Measurements from ENCODE around the gene SOX21. TPM values are rescaled to one million over a fixed set of nuclear protein-coding genes. Genes with fewer than 3 reads are reported as not detected.
A peak's percentile ranks its signal among the peaks of the same experiment; 100 is the strongest.

The SOX21 gene
- total and polyA plus RNA-seq, 8 donors: 2.4 to 32.4 (median 5.4) TPM; not detected in 1

DNA sequence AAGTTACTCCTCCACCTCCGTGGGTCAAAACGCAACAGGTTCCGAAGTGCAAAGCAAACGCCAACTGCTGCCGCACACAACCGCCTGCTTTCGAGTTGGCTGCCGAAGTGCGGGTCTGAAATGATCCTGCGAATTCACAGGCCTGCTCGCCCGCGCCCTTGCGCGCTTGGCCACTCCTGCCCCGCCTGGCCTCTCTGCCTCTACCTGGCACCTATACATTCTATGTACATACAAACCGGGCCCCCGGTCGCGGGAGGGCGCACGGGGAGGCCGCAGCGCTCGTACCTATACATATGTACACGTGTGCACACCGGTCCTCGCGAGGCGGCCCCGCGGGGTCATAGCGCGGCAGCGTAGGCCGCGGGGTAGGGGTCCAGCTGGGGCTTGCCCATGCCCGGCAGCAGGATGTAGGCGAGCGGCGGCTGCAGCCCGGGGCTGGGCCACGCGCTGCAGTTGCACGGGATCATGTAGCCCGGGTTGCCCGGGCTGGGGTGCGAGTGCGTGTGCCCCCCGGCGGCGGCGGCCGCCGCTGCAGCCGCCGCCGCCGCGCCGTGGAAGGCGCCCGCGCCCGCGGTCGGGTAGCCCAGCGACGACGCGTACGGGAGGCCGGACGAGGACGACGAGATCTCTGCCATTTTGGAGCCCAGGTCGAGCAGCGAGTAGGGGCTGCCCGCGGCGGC is 1.3 kb downstream of the SOX21 start:
- intact Hi-C loops (cut with DNase I; ENCODE audit: low total_unique reads): no loop called here
- Histone ChIP-seq H3K9me3 (no peaks in the 10 kb centered on the region), H3K4me1 (peaks cover 29 to 51% (median 41%) of the 10 kb centered on the region in 4 donors), H3K27ac (peak overlapping the region in 1 of 5 donors; percentile 88), H3K36me3 (no peaks in the 10 kb centered on the region), H3K4me3 (peak overlapping the region; percentile 41 to 63 (median 46)), H3K27me3 (peaks cover 32 to 99% (median 77%) of the 10 kb centered on the region in 3 donors)
- TF ChIP-seq EP300 (IDR thresholded peaks at IDR 0.05): no peak
- TF ChIP-seq, protein P1, sequence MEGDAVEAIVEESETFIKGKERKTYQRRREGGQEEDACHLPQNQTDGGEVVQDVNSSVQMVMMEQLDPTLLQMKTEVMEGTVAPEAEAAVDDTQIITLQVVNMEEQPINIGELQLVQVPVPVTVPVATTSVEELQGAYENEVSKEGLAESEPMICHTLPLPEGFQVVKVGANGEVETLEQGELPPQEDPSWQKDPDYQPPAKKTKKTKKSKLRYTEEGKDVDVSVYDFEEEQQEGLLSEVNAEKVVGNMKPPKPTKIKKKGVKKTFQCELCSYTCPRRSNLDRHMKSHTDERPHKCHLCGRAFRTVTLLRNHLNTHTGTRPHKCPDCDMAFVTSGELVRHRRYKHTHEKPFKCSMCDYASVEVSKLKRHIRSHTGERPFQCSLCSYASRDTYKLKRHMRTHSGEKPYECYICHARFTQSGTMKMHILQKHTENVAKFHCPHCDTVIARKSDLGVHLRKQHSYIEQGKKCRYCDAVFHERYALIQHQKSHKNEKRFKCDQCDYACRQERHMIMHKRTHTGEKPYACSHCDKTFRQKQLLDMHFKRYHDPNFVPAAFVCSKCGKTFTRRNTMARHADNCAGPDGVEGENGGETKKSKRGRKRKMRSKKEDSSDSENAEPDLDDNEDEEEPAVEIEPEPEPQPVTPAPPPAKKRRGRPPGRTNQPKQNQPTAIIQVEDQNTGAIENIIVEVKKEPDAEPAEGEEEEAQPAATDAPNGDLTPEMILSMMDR (IDR thresholded peaks at IDR 0.05): peak in 1 of 7 experiments; percentile 26
- WGBS, 5 donors: 1 to 29% (median 5%) methylated on average over 15 to 81 of the region's 81 CpGs
- DNase-seq: peak in 1 of 2 donors; percentile 60

DNA sequence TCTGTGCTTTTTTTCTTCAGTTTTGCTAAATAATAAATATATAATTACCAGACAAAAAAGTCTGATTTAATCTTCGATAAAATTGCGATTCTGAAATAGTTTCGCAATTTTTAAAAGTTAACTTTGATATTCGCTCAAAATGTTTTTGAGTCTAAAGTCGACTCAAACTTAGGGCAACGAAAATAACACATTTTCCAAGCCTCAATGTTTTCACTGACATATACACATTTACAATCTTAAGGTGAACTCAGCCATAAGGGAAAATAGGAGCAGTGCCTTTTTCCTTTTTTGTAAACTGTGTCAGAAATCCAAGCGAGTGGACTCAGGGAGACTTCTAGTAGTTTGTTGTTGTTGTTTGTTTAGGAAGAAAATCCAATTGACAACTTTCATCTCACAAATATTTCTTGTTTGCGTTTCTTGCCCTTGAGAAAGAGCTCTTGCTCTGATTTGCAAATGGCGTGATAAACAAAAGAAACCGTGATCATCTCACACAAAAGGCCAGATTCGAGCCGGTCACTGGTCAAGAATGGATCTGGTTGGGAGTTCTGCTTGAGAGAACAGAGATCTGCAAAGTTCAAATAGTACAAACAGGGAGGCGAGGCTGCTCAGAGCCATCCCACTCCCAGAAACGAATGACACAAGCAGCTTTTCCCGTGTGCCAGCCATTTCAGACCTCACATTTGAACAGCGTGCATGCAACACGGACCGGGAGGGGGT is 2.1 kb downstream of the SOX21 start:
- WGBS, 5 donors: 22 to 42% (median 39%) methylated on average over 18 of the region's 18 CpGs
- H3K4me1 ChIP-seq: peaks cover 29 to 51% (median 41%) of the 10 kb centered on the region in 4 donors
- intact Hi-C loops (cut with DNase I; ENCODE audit: low total_unique reads): no loop called here

DNA sequence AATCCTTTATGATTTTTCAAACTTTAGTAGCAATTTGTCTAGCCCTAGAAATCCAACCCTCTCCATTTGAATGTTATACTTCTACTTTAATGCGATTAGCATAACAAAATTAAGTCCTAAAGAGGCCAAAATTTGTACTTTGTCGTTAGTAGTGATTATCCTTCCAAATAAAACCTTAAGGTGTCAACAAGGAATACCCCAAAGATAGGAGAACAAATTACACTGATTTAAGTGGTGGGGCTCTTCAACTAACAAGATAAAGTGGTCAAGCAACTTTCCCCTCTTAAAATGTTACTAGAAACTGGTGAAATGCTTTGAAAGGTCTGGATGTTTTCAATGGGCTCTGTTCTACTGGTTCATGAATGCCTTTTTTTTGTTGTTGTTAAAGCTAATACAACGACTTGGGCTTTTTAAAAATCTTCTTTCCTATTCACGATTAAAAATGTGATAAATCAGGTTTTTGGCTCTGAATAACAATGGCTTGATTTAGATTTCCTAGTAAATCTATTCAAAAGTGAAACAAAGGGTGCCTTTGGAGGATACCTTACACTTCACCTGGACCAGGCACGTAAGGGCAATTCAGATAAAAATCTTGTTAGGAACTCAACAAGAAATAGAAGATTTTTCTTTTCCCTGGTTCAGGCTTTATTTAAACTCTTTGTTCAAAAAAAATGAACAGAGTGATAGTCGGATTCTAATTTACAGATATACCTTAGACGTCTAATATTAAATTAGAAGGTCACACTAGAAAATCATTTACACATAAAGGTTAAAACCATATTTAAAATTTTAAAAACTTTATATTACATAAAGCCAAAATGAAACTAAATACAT is 3.1 kb downstream of the SOX21 start:
- Histone ChIP-seq H3K27ac (no peak overlapping the region), H3K9me3 (peaks cover 0 to 3% (median 0%) of the 10 kb centered on the region in 4 donors), H3K36me3 (no peaks in the 10 kb centered on the region), H3K4me1 (peaks cover 29 to 51% (median 41%) of the 10 kb centered on the region in 4 donors), H3K4me3 (no peak overlapping the region), H3K27me3 (peaks cover 32 to 100% (median 90%) of the 10 kb centered on the region in 3 donors)
- intact Hi-C loops (cut with DNase I; ENCODE audit: low total_unique reads): no loop called here
- TF ChIP-seq, protein P1 (IDR thresholded peaks at IDR 0.05): no peak
- TF ChIP-seq POLR2A (IDR thresholded peaks at IDR 0.05) (no peak), EP300 (IDR thresholded peaks at IDR 0.05) (no peak), POLR2AphosphoS5 (IDR thresholded peaks at IDR 0.05) (no peak)
- peak in 1 of 2 donors; percentile 7 for DNase-seq
- WGBS, 5 donors: 37 to 62% (median 50%) methylated on average over 7 of the region's 7 CpGs

More for the DNA sequence above, 2.1 kb downstream of the SOX21 start:
- no peaks in the 10 kb centered on the region for H3K36me3 ChIP-seq
- DNase-seq: peak in 1 of 2 donors; percentile 36
- peaks cover 0 to 2% (median 0%) of the 10 kb centered on the region in 4 donors for H3K9me3 ChIP-seq
- TF ChIP-seq POLR2AphosphoS5 (IDR thresholded peaks at IDR 0.05): no peak
- TF ChIP-seq, protein P1 (IDR thresholded peaks at IDR 0.05): no peak
- no peak for TF ChIP-seq POLR2A (IDR thresholded peaks at IDR 0.05)
- TF ChIP-seq EP300 (IDR thresholded peaks at IDR 0.05): no peak
- peak overlapping the region; percentile 41 to 63 (median 46) for H3K4me3 ChIP-seq
- peaks cover 32 to 99% (median 85%) of the 10 kb centered on the region in 3 donors for H3K27me3 ChIP-seq
- H3K27ac ChIP-seq: no peak overlapping the region
